SK-N-SH (cell line): Measurements from ENCODE around the gene HOXA6.

Experiments
- CHD2 ChIP-seq: fragments of 150-350 bp; IDR thresholded peaks from 2 replicates; pipeline ENCODE4 v1.6.1; 2018; ENCODE audit warnings: low read length; ENCODE audit not compliant: partially characterized antibody
- EP300 ChIP-seq, 2 experiments: IDR thresholded peaks; 2 replicates each; pipeline versions ENCODE4 v1.4.0 to v1.6.1; 2012; ENCODE audit warnings: borderline replicate concordance in 1 of 2, low read depth in 1 of 2, low read length in 1 of 2
- EZH2phosphoT487 ChIP-seq: fragments of 200-600 bp; sonication (generic); IDR thresholded peaks from 2 replicates; pipeline ENCODE4 v1.6.1; 2017; ENCODE audit warnings: low read depth, mixed run types, mild to moderate bottlenecking, antibody characterized with exemption, moderate library complexity, borderline replicate concordance
- FOXJ3 ChIP-seq: sonication (generic); formaldehyde crosslinking; IDR thresholded peaks from 2 replicates; pipeline ENCODE4 v1.5.1; 2020; ENCODE audit warnings: mild to moderate bottlenecking, missing genetic modification reagents
- TF ChIP-seq, protein P1 (sequence below): fragments of 200-600 bp; sonication (generic); IDR thresholded peaks from 2 replicates; pipeline ENCODE4 v1.6.1; 2017; ENCODE audit warnings: antibody characterized with exemption, mild to moderate bottlenecking, moderate library complexity
- TF ChIP-seq, protein P2 (sequence below): IDR thresholded peaks from 2 replicates; pipeline ENCODE4 v1.4.0; 2012; ENCODE audit warnings: low read depth
- TF ChIP-seq, protein P3 (sequence below): IDR thresholded peaks from 2 replicates; pipeline ENCODE4 v1.6.1; 2012; ENCODE audit warnings: mild to moderate bottlenecking, low read depth, low read length, moderate library complexity

DNA sequence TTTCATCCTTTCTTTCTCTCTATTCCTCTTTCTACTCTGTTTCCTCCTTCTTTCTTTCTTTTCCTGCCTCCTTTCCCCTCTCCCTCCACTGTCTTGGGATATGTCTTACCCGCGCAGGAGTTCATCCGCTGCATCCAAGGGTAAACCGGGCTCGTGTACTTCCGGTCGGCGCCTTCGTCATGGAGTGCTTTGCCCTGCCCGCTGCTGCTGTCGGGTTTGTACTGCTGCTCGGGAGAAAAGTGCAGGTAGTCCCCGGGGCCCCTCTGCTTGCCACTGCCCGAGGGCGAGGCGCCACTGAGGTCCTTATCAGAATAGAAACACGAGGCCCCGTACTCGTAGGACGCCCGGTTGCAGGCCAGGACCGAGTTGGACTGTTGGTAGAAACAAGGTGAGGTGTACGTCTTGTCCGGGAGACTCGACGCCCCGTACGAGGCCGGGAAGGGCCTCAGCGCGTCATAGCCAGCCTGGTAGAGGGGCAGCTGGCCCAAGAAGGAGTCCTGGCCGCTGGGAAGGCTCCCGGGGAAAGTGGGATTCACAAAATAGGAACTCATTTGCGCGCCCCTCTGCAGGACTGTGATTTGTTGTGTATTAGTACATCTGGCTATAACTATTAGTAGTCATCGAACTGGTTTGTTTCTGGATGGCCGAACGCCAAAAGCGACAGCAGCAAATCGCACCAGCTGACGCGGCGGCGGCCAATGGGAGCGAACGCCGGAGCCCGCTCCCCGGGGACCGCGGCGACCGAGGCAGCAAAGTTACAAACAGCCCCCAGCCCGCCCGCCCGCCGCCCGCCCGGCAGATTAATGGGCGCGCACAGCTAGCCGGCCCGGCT lies at the start of gene HOXA6:
- TF ChIP-seq, protein P1, sequence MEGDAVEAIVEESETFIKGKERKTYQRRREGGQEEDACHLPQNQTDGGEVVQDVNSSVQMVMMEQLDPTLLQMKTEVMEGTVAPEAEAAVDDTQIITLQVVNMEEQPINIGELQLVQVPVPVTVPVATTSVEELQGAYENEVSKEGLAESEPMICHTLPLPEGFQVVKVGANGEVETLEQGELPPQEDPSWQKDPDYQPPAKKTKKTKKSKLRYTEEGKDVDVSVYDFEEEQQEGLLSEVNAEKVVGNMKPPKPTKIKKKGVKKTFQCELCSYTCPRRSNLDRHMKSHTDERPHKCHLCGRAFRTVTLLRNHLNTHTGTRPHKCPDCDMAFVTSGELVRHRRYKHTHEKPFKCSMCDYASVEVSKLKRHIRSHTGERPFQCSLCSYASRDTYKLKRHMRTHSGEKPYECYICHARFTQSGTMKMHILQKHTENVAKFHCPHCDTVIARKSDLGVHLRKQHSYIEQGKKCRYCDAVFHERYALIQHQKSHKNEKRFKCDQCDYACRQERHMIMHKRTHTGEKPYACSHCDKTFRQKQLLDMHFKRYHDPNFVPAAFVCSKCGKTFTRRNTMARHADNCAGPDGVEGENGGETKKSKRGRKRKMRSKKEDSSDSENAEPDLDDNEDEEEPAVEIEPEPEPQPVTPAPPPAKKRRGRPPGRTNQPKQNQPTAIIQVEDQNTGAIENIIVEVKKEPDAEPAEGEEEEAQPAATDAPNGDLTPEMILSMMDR: no peak
- TF ChIP-seq EZH2phosphoT487 (no peak), EP300 (IDR thresholded peaks at IDR 0.05; ENCODE audit: borderline replicate concordance in 1 of 2, low read depth in 1 of 2, low read length in 1 of 2) (no peak), CHD2 (no peak), FOXJ3 (CRISPR knock-in tag) (no peak)
- TF ChIP-seq, protein P2, sequence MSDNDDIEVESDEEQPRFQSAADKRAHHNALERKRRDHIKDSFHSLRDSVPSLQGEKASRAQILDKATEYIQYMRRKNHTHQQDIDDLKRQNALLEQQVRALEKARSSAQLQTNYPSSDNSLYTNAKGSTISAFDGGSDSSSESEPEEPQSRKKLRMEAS: no peak
- TF ChIP-seq, protein P3, sequence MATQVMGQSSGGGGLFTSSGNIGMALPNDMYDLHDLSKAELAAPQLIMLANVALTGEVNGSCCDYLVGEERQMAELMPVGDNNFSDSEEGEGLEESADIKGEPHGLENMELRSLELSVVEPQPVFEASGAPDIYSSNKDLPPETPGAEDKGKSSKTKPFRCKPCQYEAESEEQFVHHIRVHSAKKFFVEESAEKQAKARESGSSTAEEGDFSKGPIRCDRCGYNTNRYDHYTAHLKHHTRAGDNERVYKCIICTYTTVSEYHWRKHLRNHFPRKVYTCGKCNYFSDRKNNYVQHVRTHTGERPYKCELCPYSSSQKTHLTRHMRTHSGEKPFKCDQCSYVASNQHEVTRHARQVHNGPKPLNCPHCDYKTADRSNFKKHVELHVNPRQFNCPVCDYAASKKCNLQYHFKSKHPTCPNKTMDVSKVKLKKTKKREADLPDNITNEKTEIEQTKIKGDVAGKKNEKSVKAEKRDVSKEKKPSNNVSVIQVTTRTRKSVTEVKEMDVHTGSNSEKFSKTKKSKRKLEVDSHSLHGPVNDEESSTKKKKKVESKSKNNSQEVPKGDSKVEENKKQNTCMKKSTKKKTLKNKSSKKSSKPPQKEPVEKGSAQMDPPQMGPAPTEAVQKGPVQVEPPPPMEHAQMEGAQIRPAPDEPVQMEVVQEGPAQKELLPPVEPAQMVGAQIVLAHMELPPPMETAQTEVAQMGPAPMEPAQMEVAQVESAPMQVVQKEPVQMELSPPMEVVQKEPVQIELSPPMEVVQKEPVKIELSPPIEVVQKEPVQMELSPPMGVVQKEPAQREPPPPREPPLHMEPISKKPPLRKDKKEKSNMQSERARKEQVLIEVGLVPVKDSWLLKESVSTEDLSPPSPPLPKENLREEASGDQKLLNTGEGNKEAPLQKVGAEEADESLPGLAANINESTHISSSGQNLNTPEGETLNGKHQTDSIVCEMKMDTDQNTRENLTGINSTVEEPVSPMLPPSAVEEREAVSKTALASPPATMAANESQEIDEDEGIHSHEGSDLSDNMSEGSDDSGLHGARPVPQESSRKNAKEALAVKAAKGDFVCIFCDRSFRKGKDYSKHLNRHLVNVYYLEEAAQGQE: no peak
